ENCODE data around the gene ST3GAL4.

The ST3GAL4 gene

GRCh38 chr11:126436209-126436755 lies 80.8 kb downstream of the ST3GAL4 start:
- H3K4me3 ChIP-seq (replicated peaks; ENCODE audit: low read depth, low read length) = no peak overlapping the region
- no peak for TF ChIP-seq CTCF (IDR thresholded peaks at IDR 0.05; ENCODE audit: low read length, missing control alignments)
- no peak for DNase-seq (ENCODE audit: low read depth)

DNA sequence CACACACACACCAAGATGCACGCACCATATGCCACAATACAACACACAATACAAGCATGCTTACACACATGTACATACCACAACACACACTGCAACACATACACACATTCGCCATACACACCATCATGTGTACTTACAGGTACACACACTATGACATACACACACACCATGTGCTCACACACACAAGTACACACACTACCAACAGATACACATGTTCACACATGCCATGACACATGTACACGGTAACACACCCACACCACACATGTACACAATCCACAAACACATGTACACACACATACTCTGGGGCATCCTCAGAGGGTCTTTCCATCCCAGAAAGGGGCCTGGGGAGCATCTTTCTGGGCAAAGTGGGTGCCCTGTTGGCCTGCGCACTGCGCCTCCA lies 82.2 kb downstream of the ST3GAL4 start:
- H3K4me3 ChIP-seq (replicated peaks; ENCODE audit: low read depth, low read length) = no peak overlapping the region
- no peak for DNase-seq (ENCODE audit: low read depth)
- no peak for TF ChIP-seq CTCF (IDR thresholded peaks at IDR 0.05; ENCODE audit: low read length, missing control alignments)

- no peak overlapping the region for H3K4me3 ChIP-seq (replicated peaks; ENCODE audit: low read depth, low read length)
- DNase-seq (ENCODE audit: low read depth) = no peak
- TF ChIP-seq CTCF (IDR thresholded peaks at IDR 0.05; ENCODE audit: low read length, missing control alignments) = no peak
These were observed 82.8 kb downstream of the ST3GAL4 start for GRCh38 chr11:126438272-126438671.

DNA sequence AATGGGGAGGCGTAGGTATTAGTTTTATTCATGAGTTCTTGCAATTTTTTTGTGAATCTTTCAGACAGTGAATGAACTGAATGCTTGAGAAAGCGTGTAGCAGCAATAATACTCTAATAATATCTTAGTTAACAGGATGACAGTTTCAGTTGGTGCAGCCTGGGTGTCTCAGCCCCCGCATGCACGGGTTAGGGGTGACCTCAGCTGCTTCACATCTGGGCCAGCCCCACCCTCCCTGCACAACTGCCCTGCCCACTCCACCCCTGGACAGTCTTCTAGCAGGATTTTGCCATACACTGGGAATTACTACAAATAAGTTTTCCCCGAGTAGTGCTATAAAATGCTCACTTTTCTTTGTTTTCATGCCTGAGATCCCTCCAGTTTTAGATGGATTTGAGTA lies 83.2 kb downstream of the ST3GAL4 start:
- DNase-seq (ENCODE audit: low read depth) = no peak
- TF ChIP-seq CTCF (IDR thresholded peaks at IDR 0.05; ENCODE audit: low read length, missing control alignments) = no peak
- no peak overlapping the region for H3K4me3 ChIP-seq (replicated peaks; ENCODE audit: low read depth, low read length)

DNA sequence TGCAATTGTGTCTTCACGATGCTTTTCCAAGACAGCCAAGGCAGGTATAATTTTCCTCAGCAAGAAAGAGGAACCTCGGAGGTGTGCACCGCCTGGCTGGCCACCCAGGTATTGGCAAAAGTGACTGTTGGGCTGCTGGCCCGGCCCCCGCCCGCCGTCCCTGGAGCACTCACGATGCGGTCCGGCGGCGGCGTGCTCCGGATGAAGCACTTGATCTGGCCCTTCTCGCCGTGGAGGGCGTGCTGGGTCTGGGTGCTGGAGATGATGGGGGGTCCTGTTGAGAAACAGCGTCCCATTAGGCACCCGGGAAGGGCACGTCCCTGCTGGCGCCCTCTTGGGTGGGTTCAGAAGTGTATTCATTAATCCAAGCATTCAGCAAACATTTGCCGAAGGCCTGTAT lies 84.8 kb downstream of the ST3GAL4 start:
- no peak for TF ChIP-seq CTCF (IDR thresholded peaks at IDR 0.05; ENCODE audit: low read length, missing control alignments)
- no peak for DNase-seq (ENCODE audit: low read depth)

GRCh38 chr11:126440792-126441514 lies 85.5 kb downstream of the ST3GAL4 start:
- H3K4me3 ChIP-seq (replicated peaks; ENCODE audit: low read depth, low read length) = no peak overlapping the region
- DNase-seq (ENCODE audit: low read depth) = peak; percentile 78
- peak; percentile 82 for TF ChIP-seq CTCF (IDR thresholded peaks at IDR 0.05; ENCODE audit: low read length, missing control alignments)

More for the DNA sequence above, 84.8 kb downstream of the ST3GAL4 start:
- no peak overlapping the region for H3K4me3 ChIP-seq (replicated peaks; ENCODE audit: low read depth, low read length)

DNA sequence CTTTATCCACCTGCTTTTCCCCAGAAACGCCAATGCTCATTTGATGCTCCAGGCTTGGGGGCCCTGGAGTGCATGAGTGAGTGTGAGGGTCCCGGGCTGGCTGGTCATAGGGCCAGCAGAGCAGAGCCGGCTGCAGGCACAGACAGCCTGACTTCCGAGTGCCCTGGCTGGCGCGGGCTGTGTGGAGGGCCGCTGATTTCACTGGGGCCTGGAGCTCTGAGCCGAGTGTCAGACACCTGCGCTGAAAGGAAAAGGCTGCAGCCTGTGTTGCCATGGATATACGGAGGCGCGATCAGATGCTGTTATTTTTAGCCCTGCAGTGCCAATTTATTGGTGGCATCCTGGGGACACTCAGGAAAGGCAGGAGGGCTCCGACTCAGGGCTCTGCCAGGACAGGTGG lies 87.6 kb downstream of the ST3GAL4 start:
- DNase-seq (ENCODE audit: low read depth) = no peak
- TF ChIP-seq CTCF (IDR thresholded peaks at IDR 0.05; ENCODE audit: low read length, missing control alignments) = no peak
- no peak overlapping the region for H3K4me3 ChIP-seq (replicated peaks; ENCODE audit: low read depth, low read length)
